A673 (cell line): Measurements from ENCODE around the gene RBBP9.

Experiments
- CTCF ChIP-seq: fragments of 300-800, 200-600 bp; sonication (generic); conservative IDR thresholded peaks from 2 replicates; pipeline ENCODE4 v1.5.1; 2017; ENCODE audit warnings: low read depth, mild to moderate bottlenecking, antibody characterized with exemption, low read length, moderate library complexity, mixed read lengths
- EZH2 ChIP-seq: fragments of 200-600 bp; sonication (generic); IDR thresholded peaks from 2 replicates; pipeline ENCODE4 v1.6.1; 2017; ENCODE audit warnings: borderline replicate concordance, low read depth, mild to moderate bottlenecking, mixed read lengths, antibody characterized with exemption, low read length; ENCODE audit not compliant: poor library complexity, severe bottlenecking

- TF ChIP-seq CTCF: no peak
- TF ChIP-seq EZH2: no peak
These were observed 9.7 kb upstream of the RBBP9 start for GRCh38 chr20:18506744-18507143.
